HUDEP-2 (cell line): ENCODE measurements around the gene RHO.

Experiments
- DNase-seq, 76 experiments: peaks; one replicate each; lab custom pipeline; 2025; ENCODE audit not compliant: unreplicated experiment in 76 of 76; lab: John Stamatoyannopoulos, UW

RHO gene

DNA sequence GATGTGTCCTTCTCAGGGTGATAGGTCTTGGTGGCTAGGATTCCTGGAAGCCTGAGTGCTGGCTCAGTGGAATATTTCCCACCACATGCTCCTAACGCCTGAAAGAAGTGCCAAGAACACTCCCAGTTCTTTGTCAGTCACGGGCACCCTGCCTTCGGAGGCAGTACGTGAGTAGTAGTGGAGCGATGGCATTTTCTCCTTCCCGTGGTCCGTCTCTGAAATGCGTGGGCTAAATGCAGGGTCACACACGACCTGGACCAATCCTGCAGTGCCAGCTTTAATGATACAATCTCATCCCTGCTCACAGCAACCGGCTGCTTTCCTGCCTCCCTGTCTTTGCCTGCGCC is 29.1 kb downstream of the RHO start:
- DNase-seq, result no peak

DNA sequence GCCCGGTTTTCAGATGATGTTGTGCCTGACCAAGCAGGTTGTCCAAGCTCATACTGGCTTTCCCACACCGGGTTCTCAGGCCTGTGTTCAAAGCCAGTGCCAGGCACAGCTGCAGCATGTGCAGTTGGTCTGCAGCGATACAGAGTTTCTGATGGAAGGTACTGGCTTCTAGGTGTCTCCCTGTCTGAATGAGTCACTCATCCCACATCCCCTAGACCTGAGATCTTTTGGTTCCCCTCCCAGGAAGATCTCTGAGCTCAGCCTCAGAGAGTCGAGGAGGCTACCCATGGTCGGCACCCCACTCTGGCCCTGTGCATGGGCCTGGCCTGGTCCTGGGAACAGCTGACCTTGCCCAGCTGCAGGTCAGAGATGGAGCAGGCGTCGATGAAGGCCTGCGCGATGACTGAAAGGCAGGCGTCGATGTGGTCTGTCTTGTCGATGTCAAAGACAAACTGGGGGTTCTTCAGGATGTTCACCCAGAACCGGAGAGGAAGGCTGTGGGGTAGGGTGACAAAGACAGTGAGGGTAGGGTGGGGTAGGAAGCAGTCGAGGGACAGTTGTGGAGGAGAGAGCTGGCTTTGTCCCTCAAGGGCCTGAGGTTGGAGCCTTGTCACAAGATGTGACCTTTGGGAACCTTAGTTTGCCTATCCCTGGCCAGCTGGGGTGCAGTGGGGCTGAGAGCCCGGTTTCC is 29.8 kb downstream of the RHO start:
- no peak for DNase-seq

DNA sequence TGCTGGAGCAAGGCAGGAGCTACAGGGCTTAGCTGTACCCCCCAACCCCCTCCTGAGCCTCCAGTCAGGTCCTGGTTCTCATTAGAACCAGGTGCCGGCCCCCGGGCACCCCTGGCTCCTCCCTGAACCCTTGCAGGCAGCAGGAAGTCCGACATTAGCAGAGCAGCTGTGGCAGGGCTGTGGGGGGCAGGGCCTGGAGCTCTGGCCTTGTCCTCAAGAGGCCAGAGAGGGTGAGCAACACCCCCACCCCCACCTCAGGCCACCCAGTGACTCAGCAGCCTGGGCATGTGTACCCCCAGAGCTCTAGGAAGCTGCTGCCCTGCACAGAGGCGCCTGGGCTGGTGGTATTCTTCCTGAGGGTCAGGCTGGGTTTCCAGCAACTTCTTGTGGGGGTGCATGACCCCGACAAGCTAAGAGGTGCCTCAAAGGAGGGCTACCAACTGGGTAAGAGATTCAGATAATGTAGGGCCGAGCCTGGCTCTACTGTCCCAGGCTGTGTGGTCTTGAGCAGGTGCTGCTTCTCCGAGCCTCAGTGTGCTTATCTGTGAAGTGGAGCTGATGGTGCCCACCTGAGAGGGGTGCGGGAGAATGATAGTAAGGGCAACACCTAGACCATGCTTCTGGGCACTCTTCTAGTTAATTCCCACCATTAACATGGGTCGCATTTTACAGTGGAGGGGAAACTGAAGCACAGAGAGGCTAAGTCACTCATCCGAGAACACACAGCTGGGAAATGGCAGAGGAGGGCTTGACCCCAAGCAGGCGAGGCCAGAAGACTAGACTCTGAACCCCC is 30.5 kb downstream of the RHO start:
- DNase-seq, result no peak

DNA sequence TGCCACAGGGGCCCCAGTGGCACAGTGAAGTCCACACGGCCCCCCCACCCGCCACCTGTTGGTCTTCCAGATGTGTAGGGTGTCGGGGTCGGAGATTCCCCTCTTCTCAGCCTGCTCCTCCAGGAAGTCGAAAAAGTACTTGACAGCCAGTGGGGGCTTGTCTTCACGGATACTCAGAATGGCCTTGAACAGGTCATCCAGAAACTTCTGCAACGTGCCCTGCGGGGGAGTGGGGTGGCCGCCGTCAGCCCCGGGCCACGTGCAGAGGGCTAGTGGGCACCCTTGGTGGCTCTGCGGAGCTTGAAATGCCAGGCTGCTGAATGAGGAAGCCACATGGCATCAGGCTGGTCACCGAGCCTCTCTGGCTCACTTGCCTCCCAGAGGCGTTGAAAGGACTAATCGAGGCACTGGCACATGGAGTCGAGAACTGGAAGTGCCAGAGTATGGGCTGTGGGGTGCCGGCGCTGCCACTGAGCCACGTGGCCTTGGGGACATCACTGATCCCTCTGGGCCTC is 31.2 kb downstream of the RHO start:
- no peak for DNase-seq

DNA sequence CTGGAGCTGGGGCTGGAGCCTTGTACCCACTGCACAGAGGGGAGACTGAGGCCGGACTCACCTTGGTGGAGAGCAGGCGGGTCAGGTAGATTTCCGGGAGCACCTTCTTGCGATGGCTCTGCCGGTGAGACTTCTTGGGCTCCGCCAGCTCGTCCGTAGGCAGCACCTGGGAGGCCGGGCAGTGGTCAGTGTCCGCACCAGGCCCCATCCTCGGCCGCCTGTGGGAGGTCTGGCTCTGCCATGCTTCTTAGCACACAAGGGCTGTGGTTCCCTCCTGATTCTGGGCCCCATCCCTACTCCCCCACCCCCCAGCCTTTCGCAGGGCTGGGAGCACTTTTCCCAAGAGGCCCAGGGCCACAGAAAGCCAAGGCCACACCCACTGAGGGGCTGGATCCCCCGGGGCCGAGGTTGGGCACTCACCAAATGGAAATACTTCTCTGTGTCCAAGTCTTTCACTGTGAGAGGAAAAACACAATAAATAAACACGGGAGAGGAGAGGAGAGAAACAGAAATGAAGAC is 31.9 kb downstream of the RHO start:
- no peak for DNase-seq

DNA sequence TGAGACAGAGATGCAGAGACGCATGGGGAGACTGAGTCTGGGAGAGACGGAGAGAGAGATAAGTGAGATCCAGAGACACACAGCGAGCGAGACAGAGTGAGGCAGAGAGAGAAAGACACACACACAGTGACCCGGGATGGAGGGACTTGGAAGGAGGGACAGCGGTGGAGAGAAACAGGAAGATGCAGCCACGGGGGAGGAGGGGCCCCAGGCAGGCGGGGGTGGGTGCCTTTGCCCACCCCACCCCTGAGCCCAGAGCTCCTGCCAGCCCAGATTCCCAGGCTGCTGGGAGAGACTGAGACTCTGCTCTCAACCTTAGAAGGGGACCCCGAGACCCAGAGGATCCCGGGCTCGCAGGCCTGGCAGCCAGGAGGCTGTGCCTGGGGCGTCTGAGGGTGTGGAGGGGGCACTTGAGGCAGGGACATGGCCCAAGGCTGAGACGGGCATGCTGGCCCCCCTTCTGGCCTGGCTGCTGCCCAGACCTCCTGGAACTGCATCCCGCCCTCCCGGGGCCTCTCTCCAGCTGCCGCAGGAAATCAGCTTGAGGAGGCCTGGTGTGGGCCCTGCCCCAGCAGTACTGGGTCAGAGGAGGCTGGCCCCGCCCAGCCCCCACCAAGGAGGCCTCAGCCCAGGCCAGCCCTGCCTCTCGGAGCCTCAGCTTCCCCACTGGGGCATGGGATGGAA is 32.6 kb downstream of the RHO start:
- no peak for DNase-seq

DNA sequence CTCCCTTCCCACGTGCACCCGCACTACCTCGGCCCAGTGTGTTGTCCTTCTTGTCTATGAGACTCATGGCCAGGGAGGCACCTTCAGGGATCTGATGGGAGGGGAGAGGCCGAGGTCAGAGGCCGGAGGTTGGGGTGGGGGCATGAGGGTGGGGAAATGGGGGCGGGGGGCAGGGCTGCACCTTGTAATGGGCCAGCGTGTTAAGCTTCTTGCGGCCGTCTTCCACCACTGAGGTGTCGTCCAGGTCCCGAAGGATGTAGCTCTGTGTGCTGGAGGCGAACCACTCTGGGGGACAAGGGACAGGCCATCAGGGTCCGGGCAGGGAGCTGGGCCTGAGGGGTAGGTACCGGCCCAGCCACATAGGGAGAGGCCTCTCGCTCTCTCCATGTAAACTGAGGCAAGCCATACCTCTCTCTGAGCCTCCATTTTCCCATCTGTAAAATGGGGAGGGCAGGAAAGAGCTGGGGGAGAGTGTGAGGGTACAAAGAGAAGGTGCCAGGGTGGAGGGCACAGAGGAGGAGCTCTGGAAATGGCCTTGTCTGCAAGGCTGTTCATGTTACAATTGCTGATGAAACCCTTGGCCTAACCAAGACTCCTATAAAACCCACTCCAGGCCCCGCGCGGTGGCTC is 33.3 kb downstream of the RHO start:
- no peak for DNase-seq

DNA sequence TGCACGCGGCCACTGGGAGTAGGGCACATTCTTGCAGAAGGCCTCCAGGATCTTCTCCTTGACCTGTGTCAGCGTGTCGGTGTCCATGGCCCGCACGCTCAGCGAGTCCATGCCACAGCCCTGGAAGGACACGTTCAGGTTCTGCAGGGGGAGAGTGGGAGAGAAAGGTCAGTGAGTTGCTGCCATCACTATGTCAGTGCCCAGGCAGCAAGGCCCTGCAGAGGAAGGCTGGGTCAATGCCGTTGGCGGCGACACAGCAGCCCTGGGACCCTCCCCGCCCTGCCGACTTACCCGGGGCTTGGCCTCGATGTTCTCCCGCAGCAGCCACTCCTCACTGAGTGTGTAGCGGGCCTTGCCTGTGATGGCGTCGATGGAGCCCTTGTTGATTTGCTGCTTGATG is 34.4 kb downstream of the RHO start:
- no peak for DNase-seq

DNA sequence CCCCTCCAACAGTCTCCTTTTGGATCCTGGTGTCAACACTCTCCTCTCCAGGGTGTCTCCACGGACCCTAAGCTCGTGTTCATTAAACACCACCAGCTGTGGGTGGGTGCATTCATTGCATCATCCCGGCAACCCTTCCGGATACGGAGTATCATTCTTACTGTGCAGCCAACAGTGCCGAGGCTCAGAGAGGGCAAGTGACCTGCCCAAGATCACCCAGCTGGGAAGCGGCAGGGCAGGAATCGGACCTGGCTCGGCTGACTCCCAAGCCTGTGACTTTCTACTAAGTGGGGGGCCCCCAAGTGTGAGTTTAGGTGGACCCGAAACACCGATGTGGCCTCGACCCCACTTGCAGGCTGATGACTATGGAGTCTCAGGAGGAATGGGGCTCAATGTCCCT is 34.9 kb downstream of the RHO start:
- no peak for DNase-seq

DNA sequence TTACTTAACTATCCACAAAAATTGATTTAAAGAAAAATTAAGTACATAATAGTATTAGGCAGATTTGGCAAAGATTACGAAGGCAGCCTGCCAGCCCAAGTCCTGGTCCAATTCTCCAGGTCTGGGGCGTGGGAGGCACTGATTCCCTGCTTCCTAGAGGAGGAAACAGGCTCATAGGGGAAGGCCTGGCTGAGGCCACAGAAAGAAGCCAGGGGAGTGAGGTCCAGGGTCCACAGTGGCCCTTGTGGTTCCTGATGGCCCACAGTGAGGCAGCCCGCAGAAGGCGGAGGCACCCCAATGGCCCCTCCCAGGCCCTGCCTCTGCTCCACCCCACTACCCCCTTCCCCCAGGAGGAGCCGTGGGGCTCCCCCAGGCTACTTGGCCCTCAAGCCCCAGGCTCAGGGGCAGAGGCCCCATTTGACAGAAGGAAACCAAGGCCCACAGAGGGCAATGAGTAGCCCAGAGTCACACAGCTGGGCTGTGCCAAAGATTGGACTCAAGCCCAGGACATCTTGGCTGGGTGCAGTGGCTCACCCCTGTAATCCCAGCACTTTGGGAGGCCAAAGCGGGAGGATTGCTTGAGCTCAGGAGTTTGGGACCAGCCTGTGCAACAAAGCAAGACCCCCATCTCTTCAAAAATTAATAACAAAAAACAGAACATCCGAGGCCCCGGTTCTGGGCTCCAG is 35.6 kb downstream of the RHO start:
- DNase-seq, result no peak

DNA sequence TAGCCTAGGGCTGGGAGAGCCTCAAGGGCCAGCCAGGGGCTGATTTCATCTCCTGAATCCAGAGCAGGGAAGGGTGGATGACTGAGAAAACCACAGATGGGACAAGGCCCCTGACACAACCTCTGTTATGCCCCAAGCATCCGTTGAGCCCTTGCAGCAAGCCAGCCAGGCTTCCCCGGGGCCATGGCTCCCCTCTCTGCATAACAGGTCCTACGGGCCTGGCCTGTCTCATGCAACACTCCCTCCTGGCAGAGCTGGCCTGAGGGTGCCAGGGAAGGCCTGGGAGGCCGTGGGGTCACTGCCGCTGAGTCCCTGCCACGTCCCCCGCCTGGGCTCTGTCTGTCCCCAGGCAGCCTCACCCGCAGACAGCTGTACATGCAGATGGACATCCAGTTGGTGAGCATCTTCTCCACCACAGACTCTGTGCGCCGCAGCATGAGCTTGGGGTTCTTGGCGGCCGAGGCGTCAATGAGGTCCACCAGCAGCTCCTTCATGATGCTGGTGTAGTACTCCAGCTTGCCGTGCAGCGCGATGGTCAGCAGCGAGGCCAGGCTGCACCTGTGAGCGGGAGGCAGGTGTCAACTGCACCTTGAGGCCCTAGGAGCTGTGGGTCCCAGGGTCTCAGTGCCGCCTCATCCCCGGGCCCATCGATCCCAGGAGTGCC is 36.7 kb downstream of the RHO start:
- no peak for DNase-seq

DNA sequence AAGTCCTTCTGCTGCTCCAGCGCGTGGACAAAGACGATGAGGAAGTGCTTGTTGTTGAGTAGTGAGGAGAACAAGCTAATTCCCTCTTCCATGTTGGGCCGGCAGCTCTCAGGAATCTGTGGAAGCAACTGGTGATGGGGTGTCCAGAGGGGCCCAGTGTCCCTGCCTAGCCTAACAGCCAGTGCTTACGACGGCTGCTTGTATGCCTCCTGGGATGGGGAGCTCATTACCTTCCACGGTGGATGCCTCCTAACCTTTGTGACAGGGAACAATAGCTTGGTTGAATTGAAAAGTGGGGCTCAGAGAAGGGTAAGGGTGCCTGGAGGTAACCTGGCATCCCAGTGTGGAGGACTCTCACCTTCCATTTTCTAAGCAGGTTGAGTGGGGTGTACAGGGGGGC is 37.5 kb downstream of the RHO start:
- no peak for DNase-seq

DNA sequence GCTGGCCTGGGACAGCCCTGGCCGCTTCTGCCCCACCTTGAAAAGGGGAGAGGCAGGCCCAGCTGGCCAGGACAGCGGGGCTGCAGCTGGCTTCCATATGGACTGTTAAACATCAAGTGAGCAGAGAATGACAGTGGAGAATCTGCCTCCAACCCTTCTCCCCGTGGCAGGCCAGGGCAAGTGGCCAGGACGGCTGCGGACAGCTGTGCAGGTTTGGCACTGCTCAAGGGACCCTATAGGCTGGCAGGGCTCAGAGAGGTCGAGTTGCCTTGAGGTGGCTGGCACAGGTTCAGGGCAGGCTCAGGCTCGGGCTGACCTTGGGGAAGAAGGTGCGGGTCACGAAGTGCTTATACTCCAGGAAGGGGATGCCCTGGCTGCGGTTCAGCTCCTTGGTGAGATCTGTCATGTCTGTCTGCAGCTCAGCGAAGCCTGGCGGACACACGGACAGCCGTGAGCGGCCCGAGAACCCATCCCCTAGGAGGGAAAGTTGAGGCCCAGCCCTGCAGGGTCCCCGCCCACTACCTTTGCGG is 38.8 kb downstream of the RHO start:
- no peak for DNase-seq

DNA sequence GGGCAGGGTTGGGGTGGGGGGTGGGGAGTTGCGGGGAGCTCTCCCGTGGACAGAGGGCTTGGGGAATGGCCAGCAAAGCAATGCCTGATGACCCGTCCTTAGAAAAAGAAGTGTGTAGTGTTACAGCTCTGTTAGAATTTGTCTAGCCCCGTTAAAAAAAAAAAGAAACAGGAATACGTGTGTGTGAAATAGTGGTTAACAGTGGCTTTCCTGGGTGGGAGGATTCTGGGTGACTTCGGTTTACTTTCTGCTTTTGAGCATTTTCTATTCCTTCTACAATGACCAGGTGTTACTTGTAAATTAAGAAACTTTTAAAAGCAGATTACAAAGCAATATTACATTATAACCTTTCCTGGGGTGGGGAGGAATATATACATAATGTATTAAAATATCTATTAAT is 39.5 kb downstream of the RHO start:
- DNase-seq, result no peak

DNA sequence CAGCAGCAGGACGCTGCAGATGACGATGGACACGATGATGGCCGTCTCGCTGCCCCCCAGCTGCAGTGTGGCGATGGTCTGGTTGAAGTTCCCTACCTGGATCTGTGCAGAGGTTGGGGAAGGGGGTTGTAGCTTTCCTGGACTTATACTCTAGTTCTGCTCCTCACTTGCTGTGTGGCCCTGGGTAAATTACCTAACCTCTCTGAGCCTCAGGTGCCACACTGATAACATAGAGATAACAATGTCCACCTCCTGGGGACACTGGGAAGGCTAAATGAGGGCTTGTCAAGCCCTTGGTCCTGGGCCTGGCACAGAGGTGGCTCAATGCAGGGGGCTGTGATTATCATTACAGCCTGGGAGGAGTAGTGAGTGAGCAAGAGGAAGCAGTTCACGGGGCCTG is 41.4 kb downstream of the RHO start:
- no peak for DNase-seq

DNA sequence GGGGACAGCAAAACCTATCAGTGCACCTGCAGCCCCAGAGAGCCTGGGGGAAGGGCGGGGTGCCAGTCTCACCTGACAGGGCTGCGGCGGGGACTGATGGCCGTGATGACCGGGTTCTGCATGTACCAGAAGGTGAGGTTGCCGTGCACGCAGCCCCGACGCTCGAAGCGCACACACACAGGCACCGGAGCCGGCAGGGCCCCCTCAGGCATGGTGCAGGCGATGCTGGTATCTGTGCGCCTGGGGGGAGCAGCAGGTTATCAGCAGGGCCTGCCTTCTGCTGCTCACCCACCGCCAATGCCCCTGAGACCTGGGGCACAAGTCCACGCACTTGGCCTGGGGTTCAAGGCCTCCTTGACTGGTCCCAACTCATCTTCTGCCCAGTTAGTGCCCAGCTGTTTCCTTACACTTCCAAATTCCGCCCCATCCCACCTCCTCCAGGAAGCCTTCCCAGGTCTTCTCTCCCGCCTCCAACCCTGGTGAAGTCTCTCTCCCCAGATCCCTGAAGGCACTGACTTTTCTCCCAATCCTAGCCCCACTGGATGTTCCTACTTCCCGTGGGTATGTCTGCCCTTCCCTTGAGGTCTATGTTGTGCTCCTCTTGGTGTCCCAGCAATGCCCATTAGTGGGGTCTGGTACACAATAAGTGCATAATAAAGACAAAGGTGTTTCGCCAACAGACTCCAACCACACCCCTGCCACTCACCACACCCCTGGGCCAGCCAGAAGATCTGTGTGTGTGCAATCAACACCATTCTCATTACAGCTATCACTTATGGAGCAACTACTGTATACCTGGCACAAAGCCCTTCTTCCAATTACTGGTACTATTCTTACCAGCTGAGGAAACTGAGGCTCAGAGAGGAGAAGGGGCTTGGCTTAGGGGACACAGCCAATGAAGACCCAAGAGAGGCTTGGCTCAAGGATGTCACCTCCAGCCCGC is 43.4 kb downstream of the RHO start:
- no peak for DNase-seq

DNA sequence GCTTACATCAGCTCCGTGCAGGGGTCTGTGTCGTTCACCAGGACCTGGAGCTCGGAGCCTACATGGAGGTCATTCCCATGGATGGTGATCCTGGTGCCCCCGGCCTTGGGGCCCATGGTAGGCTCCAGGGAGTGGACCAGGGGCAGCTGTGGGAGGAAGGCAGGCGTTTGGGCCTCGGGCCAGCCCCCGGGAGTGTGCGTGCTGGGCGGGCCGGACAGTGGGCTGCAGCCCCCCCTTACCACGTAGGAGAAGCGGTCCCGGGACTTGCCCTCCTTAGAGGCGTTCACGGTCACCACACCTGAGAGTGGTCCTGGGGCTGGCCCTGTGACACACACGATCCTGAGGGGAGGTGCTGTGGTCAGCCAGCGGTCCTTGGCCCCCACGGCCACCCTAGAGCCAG is 44.2 kb downstream of the RHO start:
- DNase-seq, result no peak

DNA sequence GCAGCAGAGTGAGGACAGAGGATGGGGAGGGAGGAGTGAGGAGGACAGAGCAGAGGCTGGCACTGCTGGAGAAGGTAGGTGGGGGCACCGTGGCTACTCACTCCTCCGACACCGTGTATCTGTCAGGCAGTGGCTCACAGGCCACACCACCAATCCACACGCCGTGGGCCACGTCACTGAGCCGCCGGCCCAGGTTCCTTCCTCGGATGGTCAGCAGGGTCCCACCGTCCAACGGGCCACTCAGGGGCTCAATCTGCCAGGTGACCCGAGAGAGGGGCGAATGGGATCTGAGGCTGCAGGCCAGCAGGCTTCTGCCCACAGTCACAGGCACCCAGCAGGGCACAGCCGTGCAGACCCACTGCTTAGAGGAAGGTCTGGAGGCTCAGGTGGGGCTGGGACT is 45.1 kb downstream of the RHO start:
- DNase-seq, result no peak

DNA sequence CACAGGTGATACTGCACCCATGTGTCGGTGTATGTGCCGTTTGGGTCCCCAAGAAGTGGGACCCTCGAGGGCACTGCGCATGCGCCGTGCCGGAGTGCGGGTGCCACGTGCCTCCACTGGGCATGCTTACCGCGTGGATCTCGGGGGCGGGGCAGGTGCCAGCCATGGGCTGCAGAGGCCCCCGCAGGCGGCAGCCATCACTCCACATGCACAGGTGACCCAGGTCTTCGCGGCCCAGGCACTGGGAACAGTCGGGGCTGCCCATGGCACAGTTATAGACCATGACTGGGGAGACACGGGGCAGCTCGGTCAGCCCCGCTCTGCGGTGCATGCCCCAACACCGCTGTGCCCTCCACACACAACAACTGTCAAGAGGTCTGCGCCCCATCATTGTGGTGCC is 45.8 kb downstream of the RHO start:
- DNase-seq, result no peak
